ENCODE measurements around the gene CDH4. TPM values are rescaled to one million over a fixed set of nuclear protein-coding genes. Genes with fewer than 3 reads are reported as not detected.

CDH4 gene
- total and polyA plus RNA-seq, 9 of the 15 experiments (the other 6 are each of a cell fraction or from before 2014, with no cell fraction given) = 0.04 TPM; not detected in 8

- no peak for TF ChIP-seq POLR2AphosphoS2 (IDR thresholded peaks at IDR 0.05; ENCODE audit: low read length)
- TF ChIP-seq NR2F6 (CRISPR knock-in tag; IDR thresholded peaks at IDR 0.05) = no peak
- TF ChIP-seq ATF2 (CRISPR knock-in tag; IDR thresholded peaks at IDR 0.05) = no peak
- no peak for TF ChIP-seq MBD2 (IDR thresholded peaks at IDR 0.05; ENCODE audit: borderline replicate concordance, low read depth)
- TF ChIP-seq BRF2 (IDR thresholded peaks at IDR 0.05; ENCODE audit: borderline replicate concordance, insufficient read depth, insufficient read length) = no peak
- TF ChIP-seq TAF9B (IDR thresholded peaks at IDR 0.05; ENCODE audit: partially characterized antibody) = no peak
- TF ChIP-seq HSF4 (CRISPR knock-in tag; IDR thresholded peaks at IDR 0.05; ENCODE audit: borderline replicate concordance) = no peak
- no peak for TF ChIP-seq STAT5A (IDR thresholded peaks at IDR 0.05; ENCODE audit: borderline replicate concordance, low read length)
- TF ChIP-seq HDAC2 (IDR thresholded peaks at IDR 0.05) = no peak
- TF ChIP-seq NCOA1 (IDR thresholded peaks at IDR 0.05; ENCODE audit: low read depth) = no peak
- TF ChIP-seq HDAC1 (IDR thresholded peaks at IDR 0.05) = no peak
- no peak for TF ChIP-seq SMARCA5 (IDR thresholded peaks at IDR 0.05)
- TF ChIP-seq NFIX (CRISPR knock-in tag; IDR thresholded peaks at IDR 0.05; ENCODE audit: low read depth) = no peak
- Histone ChIP-seq H4K20me1 (replicated peaks; ENCODE audit: control insufficient read depth, insufficient read depth, low read length) (no peaks in the 10 kb centered on the region; the same call in none of the 2 replicates), H3K27ac (ENCODE audit: extremely low read depth, low read depth, low read length) (no peak overlapping the region), H3K9me3 (replicated peaks; ENCODE audit: control insufficient read depth, insufficient read depth, low read depth, low read length) (no peaks in the 10 kb centered on the region), H3K9ac (ENCODE audit: insufficient read depth in 1 of 2, low read depth in 2 of 2, low read length in 2 of 2) (no peak overlapping the region), H3K9me1 (ENCODE audit: control insufficient read depth, insufficient read depth, low read length) (peaks cover 2% of the 10 kb centered on the region), H3K4me3 (no peak overlapping the region), H3K4me1 (replicated peaks in 1 of 2; ENCODE audit: control insufficient read depth in 2 of 2, insufficient read depth in 2 of 2, low read length in 2 of 2) (peaks cover 0 to 3% of the 10 kb centered on the region in 2 experiments; a peak in 1 of 5 replicates), H2AFZ (ENCODE audit: low read depth, low read length) (no peak overlapping the region), H3K79me2 (ENCODE audit: control insufficient read depth, insufficient read depth, low read length) (no peaks in the 10 kb centered on the region), H3K36me3 (ENCODE audit: control insufficient read depth, insufficient read depth, low read length) (no peaks in the 10 kb centered on the region), H3K4me2 (ENCODE audit: insufficient read depth, low read length) (no peak overlapping the region), H3K27me3 (ENCODE audit: control insufficient read depth in 2 of 2, insufficient read depth in 2 of 2, low read length in 2 of 2) (peaks cover 8 to 69% of the 10 kb centered on the region in 2 experiments; a peak in 4 of 5 replicates)
- in situ Hi-C loops (cut with MboI) = no loop called here
- no TSS peak for BruUV-seq (replicated peaks)
- ATAC-seq (no peak), FAIRE-seq (no peak), DNase-seq (ENCODE audit: extremely low read depth in 1 of 4, low spot score in 3 of 4) (no peak)
- CTCF ChIA-PET (ENCODE audit: low intra/inter-chr PET ratio) = no interaction called here
- WGBS (ENCODE audit: insufficient coverage, low coverage, missing lambda C conversion rate) = 1% methylated on average over 7 of the region's 7 CpGs
- POLR2A ChIA-PET = no interaction called here
- intact Hi-C loops (cut with micrococcal nuclease) = no loop called here
Measured at GRCh38 chr20:61835301-61835700, 583.2 kb downstream of the CDH4 start.
